Measurements from ENCODE around the gene DRG2.

Gene DRG2

DNA sequence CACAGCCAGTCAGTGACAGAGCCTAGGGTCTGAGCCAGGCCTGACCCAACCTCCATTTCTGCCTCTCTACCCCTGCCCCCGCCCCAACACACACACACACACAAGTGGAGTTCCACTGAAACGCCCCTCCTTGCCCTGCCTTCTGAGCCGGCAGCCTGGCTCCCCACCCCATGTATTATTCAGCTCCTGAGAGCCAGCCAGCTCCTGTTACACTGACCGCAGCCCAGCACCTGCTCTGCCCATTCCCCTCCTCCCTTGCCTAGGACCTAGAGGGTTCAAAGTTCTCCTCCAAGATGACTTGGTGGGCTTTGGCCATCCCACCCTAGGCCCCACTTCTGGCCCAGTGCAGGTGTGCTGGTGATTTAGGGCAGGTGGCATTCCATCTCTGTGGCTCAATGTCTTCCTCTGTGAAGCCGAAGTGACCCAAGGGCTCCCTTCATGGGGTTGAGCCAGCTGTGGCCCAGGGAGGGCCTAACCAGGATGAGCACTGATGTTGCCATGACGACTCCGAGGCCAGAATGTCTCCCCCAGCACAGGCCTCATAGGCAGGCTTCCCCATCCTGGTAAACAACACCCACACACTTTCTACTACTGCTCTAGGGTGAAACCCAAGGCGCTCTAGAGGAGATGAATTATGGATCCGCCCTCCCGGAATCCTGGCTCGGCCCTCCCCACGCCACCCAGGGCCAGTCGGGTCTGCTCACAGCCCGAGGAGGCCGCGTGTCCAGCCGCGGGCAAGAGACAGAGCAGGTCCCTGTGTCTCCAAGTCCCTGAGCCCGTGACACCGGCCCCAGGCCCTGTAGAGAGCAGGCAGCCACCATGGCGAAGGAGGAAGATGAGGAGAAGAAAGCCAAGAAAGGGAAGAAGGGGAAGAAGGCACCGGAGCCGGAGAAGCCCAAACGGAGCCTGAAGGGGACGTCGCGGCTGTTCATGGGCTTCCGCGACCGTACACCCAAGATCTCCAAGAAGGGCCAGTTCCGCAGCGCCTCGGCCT is 30.5 kb downstream of the DRG2 start:
- in situ Hi-C loops (cut with MboI; ENCODE audit: low pct_unique_long_range_greater_than_20kb, low sequenced_read_pairs, unreplicated experiment), result no loop called here
- no peak for DNase-seq (ENCODE audit: low spot score)
- TF ChIP-seq, protein P1, sequence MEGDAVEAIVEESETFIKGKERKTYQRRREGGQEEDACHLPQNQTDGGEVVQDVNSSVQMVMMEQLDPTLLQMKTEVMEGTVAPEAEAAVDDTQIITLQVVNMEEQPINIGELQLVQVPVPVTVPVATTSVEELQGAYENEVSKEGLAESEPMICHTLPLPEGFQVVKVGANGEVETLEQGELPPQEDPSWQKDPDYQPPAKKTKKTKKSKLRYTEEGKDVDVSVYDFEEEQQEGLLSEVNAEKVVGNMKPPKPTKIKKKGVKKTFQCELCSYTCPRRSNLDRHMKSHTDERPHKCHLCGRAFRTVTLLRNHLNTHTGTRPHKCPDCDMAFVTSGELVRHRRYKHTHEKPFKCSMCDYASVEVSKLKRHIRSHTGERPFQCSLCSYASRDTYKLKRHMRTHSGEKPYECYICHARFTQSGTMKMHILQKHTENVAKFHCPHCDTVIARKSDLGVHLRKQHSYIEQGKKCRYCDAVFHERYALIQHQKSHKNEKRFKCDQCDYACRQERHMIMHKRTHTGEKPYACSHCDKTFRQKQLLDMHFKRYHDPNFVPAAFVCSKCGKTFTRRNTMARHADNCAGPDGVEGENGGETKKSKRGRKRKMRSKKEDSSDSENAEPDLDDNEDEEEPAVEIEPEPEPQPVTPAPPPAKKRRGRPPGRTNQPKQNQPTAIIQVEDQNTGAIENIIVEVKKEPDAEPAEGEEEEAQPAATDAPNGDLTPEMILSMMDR (IDR thresholded peaks at IDR 0.05; ENCODE audit: extremely low read depth, insufficient read depth, missing control alignments), result no peak

DNA sequence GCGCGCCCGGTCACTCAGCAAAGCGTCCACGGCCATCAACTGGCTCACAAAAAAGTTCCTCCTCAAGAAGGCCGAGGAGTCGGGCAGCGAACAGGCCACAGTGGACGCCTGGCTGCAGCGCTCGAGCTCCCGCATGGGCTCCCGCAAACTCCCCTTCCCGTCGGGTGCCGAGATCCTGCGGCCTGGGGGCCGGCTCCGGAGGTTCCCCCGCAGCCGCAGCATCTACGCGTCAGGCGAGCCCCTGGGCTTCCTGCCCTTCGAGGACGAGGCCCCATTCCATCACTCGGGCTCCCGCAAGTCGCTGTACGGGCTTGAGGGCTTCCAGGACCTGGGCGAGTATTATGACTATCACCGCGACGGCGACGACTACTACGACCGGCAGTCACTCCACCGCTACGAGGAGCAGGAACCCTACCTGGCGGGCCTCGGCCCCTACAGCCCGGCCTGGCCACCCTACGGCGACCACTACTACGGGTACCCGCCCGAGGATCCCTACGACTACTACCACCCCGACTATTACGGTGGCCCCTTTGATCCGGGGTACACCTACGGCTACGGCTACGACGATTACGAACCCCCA is 31.5 kb downstream of the DRG2 start:
- in situ Hi-C loops (cut with MboI; ENCODE audit: low pct_unique_long_range_greater_than_20kb, low sequenced_read_pairs, unreplicated experiment), result no loop called here

DNA sequence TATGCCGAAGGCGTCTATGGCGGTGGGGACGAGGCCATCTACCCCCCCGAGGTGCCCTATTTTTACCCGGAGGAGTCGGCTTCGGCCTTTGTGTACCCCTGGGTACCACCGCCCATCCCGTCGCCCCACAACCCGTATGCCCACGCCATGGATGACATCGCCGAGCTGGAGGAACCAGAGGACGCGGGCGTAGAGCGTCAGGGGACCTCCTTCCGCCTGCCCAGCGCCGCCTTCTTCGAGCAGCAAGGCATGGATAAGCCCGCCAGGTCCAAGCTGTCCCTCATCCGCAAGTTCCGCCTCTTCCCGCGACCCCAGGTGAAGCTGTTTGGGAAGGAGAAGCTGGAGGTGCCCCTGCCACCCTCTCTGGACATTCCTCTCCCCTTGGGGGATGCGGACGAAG is 32.2 kb downstream of the DRG2 start:
- DNase-seq (ENCODE audit: low spot score), result no peak
- in situ Hi-C loops (cut with MboI; ENCODE audit: low pct_unique_long_range_greater_than_20kb, low sequenced_read_pairs, unreplicated experiment), result no loop called here
- TF ChIP-seq, protein P1 (IDR thresholded peaks at IDR 0.05; ENCODE audit: extremely low read depth, insufficient read depth, missing control alignments), result no peak

More for the DNA sequence above, 31.5 kb downstream of the DRG2 start:
- no peak for DNase-seq (ENCODE audit: low spot score)
- TF ChIP-seq, protein P1 (IDR thresholded peaks at IDR 0.05; ENCODE audit: extremely low read depth, insufficient read depth, missing control alignments), result no peak

DNA sequence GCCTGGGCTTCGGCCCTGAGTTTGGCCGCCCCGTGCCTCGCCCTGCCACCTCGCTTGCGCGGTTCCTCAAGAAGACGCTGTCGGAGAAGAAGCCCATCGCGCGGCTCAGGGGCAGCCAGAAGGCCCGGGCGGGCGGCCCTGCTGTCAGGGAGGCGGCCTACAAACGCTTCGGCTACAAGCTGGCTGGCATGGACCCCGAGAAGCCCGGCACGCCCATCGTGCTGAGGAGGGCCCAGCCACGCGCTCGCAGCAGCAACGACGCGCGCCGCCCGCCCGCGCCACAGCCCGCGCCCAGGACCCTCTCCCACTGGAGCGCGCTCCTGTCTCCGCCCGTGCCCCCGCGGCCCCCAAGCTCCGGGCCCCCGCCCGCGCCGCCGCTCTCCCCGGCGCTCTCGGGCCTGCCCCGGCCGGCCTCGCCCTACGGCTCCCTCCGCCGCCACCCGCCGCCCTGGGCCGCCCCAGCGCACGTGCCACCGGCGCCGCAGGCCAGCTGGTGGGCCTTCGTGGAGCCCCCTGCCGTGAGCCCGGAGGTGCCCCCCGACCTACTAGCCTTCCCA is 32.8 kb downstream of the DRG2 start:
- TF ChIP-seq, protein P1 (IDR thresholded peaks at IDR 0.05; ENCODE audit: extremely low read depth, insufficient read depth, missing control alignments), result no peak
- in situ Hi-C loops (cut with MboI; ENCODE audit: low pct_unique_long_range_greater_than_20kb, low sequenced_read_pairs, unreplicated experiment), result no loop called here

DNA sequence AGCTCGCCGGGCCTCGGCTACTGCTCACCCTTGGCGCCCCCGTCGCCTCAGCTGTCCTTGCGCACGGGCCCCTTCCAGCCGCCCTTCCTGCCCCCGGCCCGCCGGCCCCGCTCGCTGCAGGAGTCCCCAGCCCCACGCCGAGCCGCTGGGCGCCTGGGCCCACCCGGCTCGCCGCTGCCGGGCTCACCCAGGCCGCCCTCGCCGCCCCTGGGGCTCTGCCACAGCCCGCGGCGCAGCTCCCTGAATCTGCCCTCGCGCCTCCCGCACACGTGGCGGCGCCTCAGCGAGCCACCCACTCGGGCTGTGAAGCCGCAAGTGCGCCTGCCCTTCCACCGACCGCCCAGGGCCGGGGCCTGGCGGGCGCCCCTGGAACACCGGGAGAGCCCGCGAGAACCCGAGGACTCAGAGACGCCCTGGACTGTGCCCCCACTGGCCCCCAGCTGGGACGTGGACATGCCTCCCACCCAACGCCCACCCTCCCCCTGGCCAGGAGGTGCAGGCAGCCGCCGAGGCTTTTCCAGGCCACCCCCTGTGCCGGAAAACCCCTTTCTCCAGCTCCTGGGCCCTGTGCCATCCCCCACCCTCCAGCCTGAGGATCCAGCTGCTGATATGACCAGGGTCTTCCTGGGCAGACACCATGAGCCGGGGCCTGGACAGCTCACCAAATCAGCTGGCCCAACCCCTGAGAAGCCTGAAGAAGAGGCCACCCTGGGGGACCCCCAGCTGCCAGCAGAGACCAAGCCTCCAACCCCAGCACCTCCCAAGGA is 33.6 kb downstream of the DRG2 start:
- DNase-seq (ENCODE audit: low spot score), result no peak
- in situ Hi-C loops (cut with MboI; ENCODE audit: low pct_unique_long_range_greater_than_20kb, low sequenced_read_pairs, unreplicated experiment), result no loop called here
- TF ChIP-seq, protein P1 (IDR thresholded peaks at IDR 0.05; ENCODE audit: extremely low read depth, insufficient read depth, missing control alignments), result no peak

More for the DNA sequence above, 32.8 kb downstream of the DRG2 start:
- DNase-seq (ENCODE audit: low spot score), result no peak

Data from GM13977 (cell line).